NCI-H2196 (cell line): ENCODE measurements around the gene PSORS1C2.

ENCODE experiments used
- DNase-seq: peaks from one replicate; lab custom pipeline; 2025; ENCODE audit not compliant: unreplicated experiment; lab: John Stamatoyannopoulos, UW

PSORS1C2 gene

DNA sequence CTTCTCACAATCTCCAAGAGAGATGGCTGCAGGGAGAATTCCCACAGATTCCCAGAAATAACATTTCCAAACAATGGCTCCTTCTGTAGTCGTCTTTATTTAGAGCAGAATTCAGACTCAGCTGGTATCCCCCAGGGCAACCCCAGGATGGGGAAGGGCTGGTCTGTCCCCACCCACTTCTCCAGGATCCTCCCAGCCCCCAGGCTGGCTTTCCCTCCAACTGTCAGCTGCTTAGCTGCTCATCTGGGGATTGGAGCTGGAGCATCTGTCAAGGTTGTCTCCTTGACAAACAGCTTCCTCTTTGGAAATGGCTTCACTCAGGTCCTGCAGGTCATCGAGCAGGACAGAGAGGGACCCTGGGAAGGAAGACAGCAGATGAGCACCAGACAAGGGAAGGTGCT, 3.5 kb upstream of the PSORS1C2 start:
- no peak for DNase-seq

DNA sequence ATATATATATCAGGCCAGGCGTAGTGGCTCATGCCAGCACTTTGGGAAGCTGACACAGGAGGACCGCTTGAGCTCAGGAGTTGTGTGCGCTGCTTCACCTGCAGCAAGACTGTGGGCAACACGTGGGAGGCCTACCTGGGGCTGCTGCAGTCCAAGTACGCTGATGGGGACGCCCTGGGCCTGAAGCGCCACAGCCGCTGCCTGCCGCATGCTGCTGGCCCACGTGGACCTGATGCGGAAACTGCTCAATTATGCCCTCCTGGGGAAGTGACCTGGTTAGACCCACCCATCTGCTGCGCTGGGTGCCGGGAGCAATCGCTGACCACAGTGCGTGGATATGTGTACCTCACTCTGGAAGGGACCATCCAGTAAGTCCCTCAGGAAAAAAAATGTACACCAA, 1.8 kb upstream of the PSORS1C2 start:
- DNase-seq, result no peak

DNA sequence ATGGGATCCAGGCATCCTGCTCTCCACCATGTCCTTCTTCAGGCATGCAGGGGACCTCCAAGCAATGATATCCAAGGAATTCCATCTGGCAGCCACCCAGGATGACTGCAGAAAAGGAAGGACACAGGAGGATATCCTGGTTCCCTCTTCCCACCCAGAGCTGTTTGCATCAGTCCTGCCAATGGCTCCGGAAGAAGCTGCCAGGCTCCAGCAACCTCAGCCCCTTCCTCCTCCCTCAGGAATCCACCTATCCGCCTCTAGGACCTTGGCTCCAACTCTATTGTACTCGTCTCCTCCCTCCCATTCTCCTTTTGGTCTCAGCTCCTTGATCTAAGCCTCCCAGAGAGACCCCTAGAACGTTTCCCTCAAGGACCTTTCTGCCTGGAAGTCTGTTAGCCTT, 733 bp upstream of the PSORS1C2 start:
- no peak for DNase-seq

DNA sequence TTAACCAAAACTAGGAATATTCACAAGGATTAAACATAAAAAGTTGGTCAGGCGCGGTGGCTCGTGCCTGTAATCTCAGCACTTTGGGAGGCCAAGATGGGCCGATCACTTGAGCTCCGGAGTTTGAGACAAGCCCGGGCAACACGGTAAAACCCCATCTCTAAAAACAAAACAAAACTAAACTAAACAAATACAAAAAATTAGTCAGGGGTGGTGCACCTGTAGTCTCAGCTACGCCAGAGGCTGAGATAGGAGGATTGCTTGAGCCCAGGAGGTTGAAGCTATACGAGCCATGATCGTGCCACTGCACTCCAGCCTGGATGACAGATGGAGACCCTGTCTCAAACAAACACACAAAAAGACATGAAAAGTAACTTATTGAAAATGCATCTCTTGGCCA, 3.2 kb downstream of the PSORS1C2 start:
- DNase-seq, result no peak

DNA sequence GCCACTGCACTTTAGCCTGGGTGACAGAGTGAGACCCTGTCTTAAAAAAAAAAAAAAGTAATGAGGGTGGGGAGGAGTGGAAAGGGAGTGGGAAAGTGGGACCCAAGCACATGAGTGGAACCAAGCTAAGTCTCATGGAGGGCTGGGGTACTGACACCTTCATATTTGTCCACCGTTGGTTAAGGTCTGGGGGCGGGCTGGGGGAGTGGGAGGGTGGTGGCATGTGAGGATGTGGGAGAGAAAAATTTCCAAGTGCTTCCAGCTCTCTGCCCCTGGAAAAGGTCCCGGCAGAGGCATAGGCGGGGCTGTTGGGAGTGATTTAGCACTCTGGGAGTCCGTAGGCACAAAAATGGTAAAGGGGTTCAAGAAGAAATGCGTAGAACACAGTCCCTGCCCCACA, 6.1 kb downstream of the PSORS1C2 start:
- no peak for DNase-seq

DNA sequence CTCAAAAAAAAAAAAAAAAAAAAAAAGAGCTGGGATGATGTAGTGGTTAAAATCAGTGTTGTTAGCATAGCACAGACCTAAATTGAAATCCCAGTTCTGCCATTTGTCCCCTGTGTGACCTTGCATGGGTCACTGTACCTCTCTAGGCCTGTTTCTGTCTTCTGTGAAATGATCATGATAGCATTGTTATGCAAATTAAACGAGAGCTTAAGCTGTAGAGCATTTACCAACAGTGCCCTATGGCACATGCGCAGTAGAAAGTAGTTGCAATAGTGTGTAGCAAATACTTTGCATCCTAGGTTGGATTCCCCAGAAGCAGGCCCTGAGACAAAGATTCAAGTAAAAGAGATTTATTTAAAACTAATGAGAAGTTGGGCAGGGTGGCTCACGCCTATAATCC, 7.3 kb downstream of the PSORS1C2 start:
- DNase-seq, result no peak

DNA sequence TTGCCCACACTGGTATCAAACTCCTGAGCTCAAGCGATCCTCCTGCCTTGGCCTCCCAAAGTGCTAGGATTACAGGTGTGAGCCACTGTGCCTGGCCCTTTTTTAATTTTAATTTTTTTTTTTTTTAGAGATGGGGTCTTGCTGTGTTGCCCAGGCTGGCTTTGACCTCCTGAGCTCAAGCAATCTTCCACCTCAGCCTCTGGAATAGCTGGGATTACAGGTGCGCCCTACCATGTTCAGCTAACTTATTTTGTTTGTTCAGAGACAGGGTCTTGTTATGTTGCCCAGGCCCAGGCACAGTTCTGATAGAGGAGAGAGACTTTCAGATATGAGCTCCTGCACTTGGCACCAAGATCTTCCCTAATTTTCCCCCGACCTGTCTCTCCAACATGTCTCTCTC, 8.1 kb downstream of the PSORS1C2 start:
- DNase-seq, result no peak

DNA sequence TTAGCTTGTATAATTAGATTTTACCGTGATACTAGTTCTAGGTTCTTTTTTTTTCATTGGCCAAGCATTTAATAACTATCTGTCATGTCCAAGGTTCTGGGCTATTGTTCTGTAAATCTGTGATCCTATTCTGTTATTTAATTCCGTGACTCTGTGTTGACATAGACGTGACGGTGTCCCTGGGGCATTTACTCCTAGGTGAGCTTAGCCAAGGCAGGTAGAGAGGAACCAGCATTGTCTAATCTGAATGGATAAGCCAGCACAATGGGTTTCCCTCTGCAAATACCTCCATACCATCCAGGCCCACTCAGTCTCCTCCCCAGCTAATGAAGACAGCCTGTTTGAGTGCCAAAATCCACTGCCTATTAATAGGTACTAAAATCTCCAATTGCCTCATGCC, 9.7 kb downstream of the PSORS1C2 start:
- DNase-seq, result no peak

DNA sequence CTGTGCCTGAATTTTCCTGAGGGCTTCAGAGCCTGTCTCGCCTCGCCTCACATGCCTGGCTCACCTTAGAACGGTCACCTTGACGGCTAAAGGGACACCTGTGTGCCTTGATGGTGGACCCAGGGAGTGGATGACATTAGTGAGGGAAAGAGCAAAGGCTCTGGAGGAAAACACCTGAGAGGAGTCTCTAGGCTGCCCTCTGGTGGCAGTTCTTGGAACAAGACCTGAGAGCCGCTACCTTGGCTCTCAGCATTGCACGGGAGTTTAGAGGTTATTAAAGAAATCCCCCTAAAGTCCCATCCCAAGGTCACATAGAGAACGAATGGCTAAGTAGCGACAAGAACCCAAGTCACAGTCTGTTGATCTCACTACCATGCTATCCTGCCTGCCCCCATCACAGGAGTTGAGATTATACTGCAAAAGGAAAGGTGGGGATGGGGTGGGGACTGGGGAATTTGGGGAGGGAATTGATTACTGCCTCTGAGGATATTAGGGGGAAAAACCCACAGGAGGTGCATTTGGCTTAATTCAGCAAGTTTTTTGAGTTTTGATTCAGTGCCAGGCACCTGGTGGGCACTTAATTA, 10.7 kb downstream of the PSORS1C2 start:
- peak; percentile 75 for DNase-seq

DNA sequence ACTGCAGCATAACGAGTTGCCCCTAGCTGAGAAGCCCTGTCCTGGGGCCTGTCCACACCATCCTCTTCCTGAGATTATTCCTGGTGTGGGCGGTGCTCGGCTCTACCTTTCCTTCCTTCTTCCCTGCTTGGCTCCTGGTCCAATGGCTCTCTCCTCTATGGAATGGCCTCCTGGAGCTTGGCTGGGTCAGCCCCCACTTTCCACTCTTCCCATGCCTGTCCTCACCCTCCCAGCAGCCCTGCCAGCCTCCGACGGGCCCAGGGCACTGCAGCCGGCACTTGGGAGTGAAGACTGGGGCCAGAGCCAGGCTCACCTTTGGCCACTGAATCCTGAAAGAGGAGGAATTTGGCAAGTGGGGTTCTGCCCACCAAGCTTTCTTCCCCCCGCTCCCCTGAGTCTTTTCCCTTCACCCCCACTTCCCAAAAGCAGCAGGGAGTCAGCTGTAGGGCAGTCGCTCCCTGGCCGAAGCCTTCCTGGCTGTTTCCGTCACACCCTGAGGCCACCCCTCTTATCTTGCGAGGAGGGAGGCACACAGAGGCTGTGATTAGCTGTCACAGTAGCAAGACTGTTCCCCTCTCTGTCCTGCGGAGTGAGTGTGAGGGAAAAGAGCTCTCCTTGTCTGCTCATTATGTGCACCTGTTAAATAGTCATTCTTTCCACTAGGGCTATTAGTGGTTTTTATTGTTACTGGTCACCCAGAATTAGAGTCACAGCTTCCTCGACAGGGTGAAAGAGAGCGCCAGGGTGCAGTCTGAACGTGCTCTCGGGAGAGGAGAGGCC, 12.3 kb downstream of the PSORS1C2 start:
- no peak for DNase-seq

DNA sequence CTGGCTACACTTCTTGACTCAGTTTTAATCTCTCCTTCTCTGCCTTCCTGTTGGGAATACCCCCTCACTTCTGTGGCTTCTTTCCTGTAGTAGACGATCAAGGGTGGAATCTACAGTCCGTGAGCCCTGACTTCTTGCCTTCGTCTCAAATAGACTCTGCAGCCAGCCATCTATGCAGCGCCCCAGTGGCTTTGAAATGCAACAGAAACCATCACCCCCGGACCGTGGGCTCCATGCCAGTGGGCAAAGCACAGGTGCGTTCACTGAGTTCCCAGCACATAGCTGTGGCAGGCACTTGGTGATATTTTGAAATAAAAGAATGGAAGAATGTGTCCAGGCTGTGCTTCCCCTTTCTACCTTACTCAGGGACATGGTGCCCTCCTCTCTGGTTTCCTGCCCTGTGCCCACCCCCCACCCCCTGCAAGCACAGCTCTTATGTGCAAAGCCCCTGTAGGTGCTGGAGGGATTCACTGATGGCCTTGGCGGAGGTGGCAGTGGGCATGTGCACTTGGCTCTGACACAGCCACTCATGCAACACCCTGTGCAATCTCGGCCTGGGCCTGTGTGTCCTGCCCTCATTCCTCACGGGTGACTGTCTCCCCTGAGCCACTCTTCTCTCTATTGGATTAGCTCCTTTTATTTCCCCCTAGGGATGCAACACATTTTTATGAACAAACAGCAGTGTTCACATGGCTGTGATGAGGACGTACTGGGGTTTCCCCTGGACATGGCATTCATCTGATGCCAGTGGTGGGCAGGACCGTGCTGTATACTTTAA, 13.1 kb downstream of the PSORS1C2 start:
- no peak for DNase-seq

DNA sequence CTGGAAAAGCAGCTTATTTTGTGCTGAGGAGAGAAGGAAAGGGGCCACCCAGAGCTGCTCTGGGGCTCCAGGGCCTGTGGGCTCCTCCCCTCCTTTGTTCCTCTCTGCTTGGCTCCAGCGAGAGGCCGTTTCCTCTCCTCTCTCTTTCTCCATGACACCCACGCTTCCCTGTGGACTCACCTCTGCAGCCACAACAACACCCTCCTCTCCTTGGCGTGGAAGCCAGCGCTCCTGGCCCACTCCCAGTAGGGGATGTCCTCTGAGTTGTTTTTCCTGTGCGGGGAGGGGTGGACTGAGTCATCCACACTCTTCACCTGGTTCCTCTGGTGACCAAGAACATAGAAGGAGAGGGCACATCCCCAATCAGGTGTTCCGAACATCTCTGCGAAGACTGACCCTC, 13.7 kb downstream of the PSORS1C2 start:
- peak; percentile 33 for DNase-seq

DNA sequence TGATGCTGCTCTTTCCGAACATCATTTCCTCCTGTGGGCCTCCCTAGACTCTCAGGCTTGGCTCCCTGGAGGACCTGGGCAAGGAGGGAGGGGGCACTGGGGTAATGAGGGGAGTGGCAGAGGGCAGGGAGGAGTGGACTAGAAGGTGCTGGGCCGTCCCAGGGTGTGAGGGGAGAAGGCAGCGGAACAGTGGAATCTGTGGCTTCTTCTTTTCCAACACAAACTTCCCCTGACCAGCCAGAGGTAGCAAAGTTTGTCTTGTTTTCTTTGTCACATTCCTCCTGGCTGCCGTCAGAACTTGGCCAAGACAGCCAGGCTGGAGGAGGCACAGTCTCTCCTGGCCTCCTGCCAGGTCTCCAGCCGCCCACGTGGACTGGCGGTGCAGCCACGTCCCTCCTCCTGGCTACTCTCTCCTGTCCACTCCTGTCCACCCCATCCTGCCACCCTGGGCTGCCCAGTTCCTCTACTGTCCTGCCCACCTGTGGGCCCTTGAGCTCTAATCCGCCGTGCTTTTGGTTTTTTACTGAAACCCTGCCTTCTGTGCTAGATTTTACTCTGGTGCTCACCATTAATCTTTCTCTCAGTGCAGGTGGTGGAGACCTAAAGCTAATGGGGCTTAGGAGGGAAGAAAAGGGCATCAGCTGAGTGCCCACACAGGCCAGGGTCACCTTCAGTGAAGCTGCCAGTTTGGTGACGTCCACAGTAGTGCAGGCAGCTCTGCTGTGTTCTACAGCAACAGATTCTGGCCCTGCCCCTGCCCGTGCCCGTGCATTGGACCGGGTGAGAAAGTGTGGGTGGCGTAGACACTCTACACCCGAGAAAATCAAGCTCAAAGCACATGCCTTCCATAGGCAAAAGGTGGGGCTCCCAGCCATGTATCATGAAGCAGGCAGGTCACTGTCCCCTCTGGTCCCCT, 15.8 kb downstream of the PSORS1C2 start:
- DNase-seq, result peak; percentile 65

DNA sequence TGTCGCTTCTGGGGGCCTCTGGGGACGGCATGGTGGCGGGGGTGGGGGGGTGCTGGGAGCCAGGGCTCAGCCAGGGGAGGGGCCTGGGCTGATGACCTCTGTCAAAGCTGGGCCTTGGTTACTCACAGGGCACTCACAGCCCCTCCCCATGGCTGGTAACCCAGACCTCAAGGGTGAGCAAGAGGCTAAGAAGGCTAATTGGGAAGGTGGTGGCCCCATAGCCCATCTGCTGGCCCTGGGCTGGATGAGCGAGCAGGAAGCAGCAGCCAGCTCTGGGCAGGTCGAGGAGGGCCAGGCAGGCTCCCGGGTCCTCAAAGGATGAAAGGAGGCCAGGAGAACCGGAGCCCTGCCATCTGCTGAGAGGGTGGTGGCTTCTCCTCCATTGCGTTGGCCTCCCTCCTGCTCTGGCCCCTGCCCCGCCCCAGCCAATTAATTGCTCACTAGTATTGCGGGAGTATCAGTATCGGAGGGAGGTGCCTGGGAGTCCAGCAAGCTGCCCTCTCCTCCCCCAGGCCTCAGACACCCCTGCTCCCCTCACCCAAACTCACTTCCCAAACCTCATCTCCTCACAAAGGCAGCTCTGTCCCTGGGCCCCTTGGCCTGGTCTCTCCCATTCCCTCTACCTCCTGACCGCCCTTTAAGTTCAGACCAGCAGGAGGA, 17.6 kb downstream of the PSORS1C2 start:
- DNase-seq, result no peak

DNA sequence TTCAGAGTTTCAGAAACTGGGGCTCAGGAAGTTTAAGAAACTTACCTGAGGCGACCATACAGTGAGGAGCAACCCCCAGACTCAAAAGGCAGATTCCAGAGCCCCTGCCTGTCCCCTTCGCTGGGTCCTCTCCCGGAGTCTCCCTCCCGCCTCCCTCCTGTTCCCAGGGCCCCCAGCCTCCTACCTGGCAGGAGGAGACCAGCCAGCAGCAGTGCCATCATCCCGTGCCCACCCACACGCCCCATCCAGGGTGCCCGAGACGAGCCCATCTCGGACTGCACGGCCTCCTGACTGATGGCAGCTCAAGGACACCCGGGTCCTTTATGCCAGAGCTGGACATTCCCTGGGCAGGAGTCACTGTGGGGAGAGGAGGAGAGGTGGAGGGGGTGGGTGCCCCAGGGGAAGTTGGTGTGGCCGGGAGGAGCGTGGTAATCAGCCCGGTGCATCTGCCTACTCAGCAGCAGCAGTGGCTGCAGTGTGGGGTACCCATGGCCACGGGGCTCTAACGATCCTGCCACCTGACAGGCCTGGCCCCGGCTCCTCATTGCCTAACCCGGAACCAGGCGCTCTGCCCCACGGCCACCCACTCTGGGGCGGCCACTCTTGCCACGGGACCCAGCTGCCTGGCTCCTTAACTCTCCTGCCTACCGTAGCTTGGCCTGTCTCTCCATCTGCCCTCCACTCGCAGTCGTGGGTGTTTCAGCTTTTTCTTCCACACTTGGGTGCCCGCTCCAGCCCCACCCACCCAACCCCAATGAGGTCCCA, 18.5 kb downstream of the PSORS1C2 start, which contains the start of gene CDSN:
Gene CDSN (minus strand): TSS at position 296 of the 765 bp plus-strand sequence. CDS start 27 bp downstream, at position 269.
- DNase-seq, result no peak

DNA sequence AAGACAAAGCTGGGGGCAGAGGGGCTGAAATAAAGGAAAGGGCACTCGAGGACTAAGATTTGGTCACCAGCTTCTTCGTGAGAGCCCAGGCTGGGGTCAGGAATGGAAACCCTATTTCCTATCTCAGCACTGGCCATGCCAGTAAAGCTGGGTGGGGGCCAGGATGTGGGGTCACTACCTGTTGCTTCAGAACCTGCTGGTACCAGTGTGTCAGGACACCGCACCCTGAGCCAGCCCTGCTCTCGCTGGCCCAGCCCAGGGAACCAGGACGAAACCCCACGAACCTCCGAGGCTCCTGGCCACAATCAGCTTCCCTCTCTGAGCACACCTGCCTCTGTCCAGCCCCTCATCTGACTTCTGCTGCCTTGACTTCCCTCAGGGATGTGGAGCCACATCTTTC, 20.7 kb downstream of the PSORS1C2 start:
- no peak for DNase-seq

DNA sequence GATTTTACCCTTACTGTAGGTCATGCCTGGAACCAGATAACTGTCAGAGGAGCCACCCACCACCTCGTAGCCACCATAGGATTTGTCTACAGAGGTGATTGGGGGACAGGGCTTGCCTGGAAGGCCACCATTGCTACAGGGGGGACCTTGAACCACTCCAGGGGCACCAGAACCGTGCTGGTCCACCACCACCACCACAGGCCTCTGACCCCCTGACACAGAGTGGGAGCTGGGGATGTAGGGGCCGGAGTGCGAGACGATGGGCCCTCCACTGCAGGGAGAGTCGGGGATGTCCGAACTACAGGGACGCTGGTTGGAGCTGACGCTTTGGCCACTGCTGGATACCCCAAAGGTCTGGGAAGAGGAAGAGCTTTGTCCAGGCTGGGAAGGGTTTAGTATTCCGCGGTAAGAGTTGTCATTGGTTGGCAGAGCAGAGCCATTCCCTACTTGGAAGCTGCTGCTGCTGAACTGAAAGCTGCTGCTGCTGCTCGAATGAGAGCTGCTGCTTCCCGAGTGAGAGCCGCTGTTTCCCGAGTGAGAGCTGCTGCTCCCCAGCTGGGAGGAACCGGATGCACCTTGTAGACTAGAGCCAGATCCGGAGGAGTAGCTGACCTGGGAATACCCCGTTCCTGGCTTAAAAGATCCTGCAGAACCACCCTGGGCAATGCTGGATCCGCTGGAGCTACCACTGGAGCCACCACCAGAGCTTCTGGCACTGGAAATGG, 22.0 kb downstream of the PSORS1C2 start:
- DNase-seq, result no peak

DNA sequence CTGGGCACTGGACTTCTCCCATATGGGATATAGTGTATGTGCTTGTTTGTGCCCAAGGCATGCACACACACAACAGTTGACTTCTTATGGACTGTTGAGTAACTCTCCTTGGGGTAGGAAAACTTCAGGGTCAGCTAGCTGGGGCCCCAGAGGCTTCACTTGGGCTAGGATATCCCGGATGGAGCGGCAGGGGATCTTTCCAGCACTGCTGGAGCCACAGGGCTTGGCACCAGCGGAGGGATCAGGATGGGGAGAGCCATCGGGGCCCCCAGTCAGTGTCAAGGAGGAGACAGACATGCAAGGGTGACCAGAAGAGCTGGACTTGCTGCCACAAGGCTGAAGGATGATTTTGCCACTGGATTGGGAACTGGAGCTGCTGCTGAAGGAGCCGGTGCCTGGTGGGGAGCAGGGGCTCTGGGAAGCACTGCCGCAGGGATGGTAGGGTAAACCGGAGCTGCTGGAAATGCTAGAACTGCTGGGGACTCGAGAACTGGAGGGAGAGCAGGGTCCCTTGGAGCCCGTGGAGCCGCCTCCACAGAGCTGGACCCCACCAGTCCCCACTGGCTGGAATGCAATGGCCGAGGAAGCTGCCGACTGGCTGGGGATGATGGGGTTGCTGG, 22.8 kb downstream of the PSORS1C2 start:
- no peak for DNase-seq
